ENCODE measurements around the gene GJC1. TPM values are rescaled to one million over a fixed set of nuclear protein-coding genes. Genes with fewer than 3 reads are reported as not detected.

GJC1 gene
- total RNA-seq, 1 donor from 2014 or later, result 0.53 TPM

- no peak overlapping the region for H3K4me3 ChIP-seq (ENCODE audit: low read depth, low read length)
- H3K36me3 ChIP-seq (ENCODE audit: control insufficient read depth, insufficient read depth, low read length), result peaks cover 2% of the 10 kb centered on the region
- FAIRE-seq (no peak), DNase-seq (ENCODE audit: low read depth) (no peak)
- peaks cover 10% of the 10 kb centered on the region for H3K27me3 ChIP-seq (ENCODE audit: control insufficient read depth, insufficient read depth, low read length)
- no peak for TF ChIP-seq CTCF (IDR thresholded peaks at IDR 0.05; ENCODE audit: insufficient read depth, low read length, severe bottlenecking)
These were observed 76.9 kb downstream of the GJC1 start for GRCh38 chr17:44752953-44753861.

GRCh38 chr17:44751806-44752205, 78.3 kb downstream of the GJC1 start:
- Histone ChIP-seq H3K4me3 (ENCODE audit: low read depth, low read length) (no peak overlapping the region), H3K27me3 (ENCODE audit: control insufficient read depth, insufficient read depth, low read length) (no peaks in the 10 kb centered on the region), H3K36me3 (ENCODE audit: control insufficient read depth, insufficient read depth, low read length) (peaks cover 3% of the 10 kb centered on the region)
- FAIRE-seq, result no peak
- no peak for TF ChIP-seq CTCF (IDR thresholded peaks at IDR 0.05; ENCODE audit: insufficient read depth, low read length, severe bottlenecking)
- DNase-seq (ENCODE audit: low read depth), result no peak

GRCh38 chr17:44751331-44751730, 78.8 kb downstream of the GJC1 start:
- H3K36me3 ChIP-seq (ENCODE audit: control insufficient read depth, insufficient read depth, low read length), result peaks cover 3% of the 10 kb centered on the region
- H3K4me3 ChIP-seq (ENCODE audit: low read depth, low read length), result no peak overlapping the region
- DNase-seq (ENCODE audit: low read depth) (no peak), FAIRE-seq (no peak)
- TF ChIP-seq CTCF (IDR thresholded peaks at IDR 0.05; ENCODE audit: insufficient read depth, low read length, severe bottlenecking), result no peak
- no peaks in the 10 kb centered on the region for H3K27me3 ChIP-seq (ENCODE audit: control insufficient read depth, insufficient read depth, low read length)

GRCh38 chr17:44749980-44750318, 80.1 kb downstream of the GJC1 start:
- no peaks in the 10 kb centered on the region for H3K27me3 ChIP-seq (ENCODE audit: control insufficient read depth, insufficient read depth, low read length)
- DNase-seq (ENCODE audit: low read depth) (no peak), FAIRE-seq (no peak)
- no peak overlapping the region for H3K4me3 ChIP-seq (ENCODE audit: low read depth, low read length)
- no peak for TF ChIP-seq CTCF (IDR thresholded peaks at IDR 0.05; ENCODE audit: insufficient read depth, low read length, severe bottlenecking)
- H3K36me3 ChIP-seq (ENCODE audit: control insufficient read depth, insufficient read depth, low read length), result peaks cover 3% of the 10 kb centered on the region

GRCh38 chr17:44749076-44749979, 80.8 kb downstream of the GJC1 start:
- no peak for TF ChIP-seq CTCF (IDR thresholded peaks at IDR 0.05; ENCODE audit: insufficient read depth, low read length, severe bottlenecking)
- FAIRE-seq (no peak), DNase-seq (ENCODE audit: low read depth) (no peak)
- Histone ChIP-seq H3K36me3 (ENCODE audit: control insufficient read depth, insufficient read depth, low read length) (peaks cover 3% of the 10 kb centered on the region), H3K4me3 (ENCODE audit: low read depth, low read length) (no peak overlapping the region), H3K27me3 (ENCODE audit: control insufficient read depth, insufficient read depth, low read length) (no peaks in the 10 kb centered on the region)

Other genes starting within 250 kb of the GJC1 start
- not detected in 2 replicates for gene MEIOC, start 173.8 kb downstream of the GJC1 start, total RNA-seq
- gene CCDC43, start 140.5 kb downstream of the GJC1 start, total RNA-seq, result 46.1 and 47.1 TPM in 2 replicates
- gene DBF4B, start 121.6 kb downstream of the GJC1 start, total RNA-seq, result 0.51 and 0.79 TPM in 2 replicates
- 0.13 and 0.53 TPM in 2 replicates for gene ADAM11, start 71.3 kb downstream of the GJC1 start, total RNA-seq
- gene HIGD1B, start 17.6 kb upstream of the GJC1 start, total RNA-seq, result not detected in 2 replicates
- 78.0 and 91.4 TPM in 2 replicates for gene EFTUD2, start 69.2 kb upstream of the GJC1 start, total RNA-seq
- not detected in 2 replicates for gene GFAP, start 85.2 kb upstream of the GJC1 start, total RNA-seq
- 0.13 TPM in 1 of 2 replicates, not detected in the other for gene KIF18B, start 117.5 kb upstream of the GJC1 start, total RNA-seq
- gene C1QL1, start 138.0 kb upstream of the GJC1 start, total RNA-seq, result not detected in 2 replicates
- gene DCAKD, start 221.3 kb upstream of the GJC1 start, total RNA-seq, result 18.2 and 25.9 TPM in 2 replicates
- 48.1 and 54.2 TPM in 2 replicates for gene NMT1, start 231.0 kb upstream of the GJC1 start, total RNA-seq

Data from bronchial epithelial cell (primary cell).